Upper lobe of right lung (tissue), 1 donor: ENCODE measurements around the gene PDSS1. TPM values are rescaled to one million over a fixed set of nuclear protein-coding genes. Genes with fewer than 3 reads are reported as not detected.

Source experiments
- ATAC-seq: fragments of 200-7000 bp; cut with Tn5 transposase; one replicate; pipeline ENCODE4 v1.9.1; 2020; ENCODE audit warnings: mild to moderate bottlenecking, moderate library complexity
- DNase-seq: peaks from one replicate; pipeline ENCODE4 v3.0.0-alpha.2; 2020
- H3K27ac ChIP-seq: fragments of 200-600 bp; one replicate; pipeline ENCODE4 v1.8.0; 2022
- H3K27me3 ChIP-seq: fragments of 200-600 bp; one replicate; pipeline ENCODE4 v1.8.0; 2022; ENCODE audit warnings: mild to moderate bottlenecking
- H3K36me3 ChIP-seq: fragments of 200-600 bp; one replicate; pipeline ENCODE4 v1.8.0; 2022
- H3K4me1 ChIP-seq: fragments of 200-600 bp; one replicate; pipeline ENCODE4 v1.8.0; 2022
- H3K4me3 ChIP-seq: fragments of 200-600 bp; one replicate; pipeline ENCODE4 v1.8.0; 2022; ENCODE audit warnings: mild to moderate bottlenecking
- H3K9me3 ChIP-seq: fragments of 200-600 bp; one replicate; pipeline ENCODE4 v1.8.0; 2022
- CTCF ChIP-seq: fragments of 200-600 bp; IDR thresholded peaks from one replicate; pipeline ENCODE4 v1.8.0; 2022; ENCODE audit warnings: antibody characterized with exemption
- intact Hi-C: fragments of 100-400 bp; cut with DNase I; formaldehyde crosslinking; loops from one replicate; pipeline ENCODE4 v1.11.0; 2022
- total RNA-seq: library from RNA; stranded (reverse); fragmentation: NEBNext Ultra II Directional; extraction: Animal tissue kit (Norgen Biotek cat#: 25700); gene quantifications from one replicate; pipeline ENCODE4 v1.2.1, GENCODE V29; 2021
- donor health status: DM: no; HTN: yes; CAD: no; lungs with severe emphysema.

PDSS1 gene
- total RNA-seq, 1 donor from 2014 or later: 6.2 TPM

- ATAC-seq: no peak
- H3K4me1 ChIP-seq: no peaks in the 10 kb centered on the region
- no peak overlapping the region for H3K27ac ChIP-seq
- no peaks in the 10 kb centered on the region for H3K9me3 ChIP-seq
- no peak overlapping the region for H3K4me3 ChIP-seq
- H3K36me3 ChIP-seq: peaks cover 23% of the 10 kb centered on the region
- intact Hi-C loops: no loop called here
- no peaks in the 10 kb centered on the region for H3K27me3 ChIP-seq
- no peak for TF ChIP-seq CTCF
- no peak for DNase-seq
Measured at GRCh38 chr10:26735435-26735834, 37.9 kb downstream of the PDSS1 start.

GRCh38 chr10:26737730-26738129 lies 40.2 kb downstream of the PDSS1 start:
- H3K4me1 ChIP-seq: no peaks in the 10 kb centered on the region
- no peaks in the 10 kb centered on the region for H3K27me3 ChIP-seq
- H3K27ac ChIP-seq: peak overlapping the region; percentile 58
- ATAC-seq (peak; percentile 92), DNase-seq (no peak)
- TF ChIP-seq CTCF: no peak
- H3K4me3 ChIP-seq: no peak overlapping the region
- H3K36me3 ChIP-seq: peaks cover 25% of the 10 kb centered on the region
- H3K9me3 ChIP-seq: no peaks in the 10 kb centered on the region
- intact Hi-C loops: no loop called here

- Histone ChIP-seq H3K4me3 (no peak overlapping the region), H3K9me3 (no peaks in the 10 kb centered on the region), H3K27me3 (no peaks in the 10 kb centered on the region), H3K36me3 (peaks cover 32% of the 10 kb centered on the region), H3K4me1 (no peaks in the 10 kb centered on the region), H3K27ac (no peak overlapping the region)
- no peak for TF ChIP-seq CTCF
- ATAC-seq (no peak), DNase-seq (no peak)
- intact Hi-C loops: no loop called here
Measured at GRCh38 chr10:26738301-26738911, 40.9 kb downstream of the PDSS1 start.

- DNase-seq (no peak), ATAC-seq (no peak)
- TF ChIP-seq CTCF: no peak
- Histone ChIP-seq H3K36me3 (peaks cover 38% of the 10 kb centered on the region), H3K4me1 (no peaks in the 10 kb centered on the region), H3K27me3 (no peaks in the 10 kb centered on the region), H3K27ac (no peak overlapping the region), H3K4me3 (no peak overlapping the region), H3K9me3 (no peaks in the 10 kb centered on the region)
- intact Hi-C loops: no loop called here
Measured at GRCh38 chr10:26739071-26739631, 41.6 kb downstream of the PDSS1 start.

GRCh38 chr10:26741368-26741767 lies 43.9 kb downstream of the PDSS1 start:
- peaks cover 39% of the 10 kb centered on the region for H3K36me3 ChIP-seq
- intact Hi-C loops: no loop called here
- H3K4me1 ChIP-seq: no peaks in the 10 kb centered on the region
- no peak for ATAC-seq
- H3K27me3 ChIP-seq: no peaks in the 10 kb centered on the region
- TF ChIP-seq CTCF: no peak
- H3K27ac ChIP-seq: no peak overlapping the region
- H3K9me3 ChIP-seq: no peaks in the 10 kb centered on the region
- no peak for DNase-seq
- H3K4me3 ChIP-seq: no peak overlapping the region

GRCh38 chr10:26743091-26743490 lies 45.6 kb downstream of the PDSS1 start:
- DNase-seq: no peak
- no peaks in the 10 kb centered on the region for H3K27me3 ChIP-seq
- no peak overlapping the region for H3K27ac ChIP-seq
- no peaks in the 10 kb centered on the region for H3K4me1 ChIP-seq
- no peak overlapping the region for H3K4me3 ChIP-seq
- H3K36me3 ChIP-seq: peaks cover 51% of the 10 kb centered on the region
- intact Hi-C loops: no loop called here
- no peaks in the 10 kb centered on the region for H3K9me3 ChIP-seq
- ATAC-seq: no peak
- no peak for TF ChIP-seq CTCF
